Measurements from ENCODE around the gene PRDM10.

PRDM10 gene

DNA sequence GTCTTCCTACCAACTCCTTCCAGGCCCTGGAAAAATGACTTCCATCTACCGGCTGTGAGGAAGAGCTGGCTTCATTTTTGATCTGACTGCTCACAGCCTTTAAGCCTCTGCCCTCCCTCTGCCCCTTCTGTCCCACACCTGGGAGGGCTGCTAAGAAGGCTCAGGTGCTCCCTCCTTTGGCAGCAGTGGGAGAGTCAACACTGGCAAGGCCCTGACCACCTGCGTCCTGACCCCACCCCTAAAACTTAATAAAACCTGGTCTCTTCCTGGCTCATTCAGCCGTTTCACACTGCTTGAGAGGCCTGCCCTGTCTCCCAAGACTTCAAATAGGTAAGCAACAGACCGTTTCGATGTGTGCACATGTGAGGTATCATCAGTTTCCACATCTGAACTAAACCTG, 55.2 kb downstream of the PRDM10 start:
- in situ Hi-C loops (cut with MboI; ENCODE audit: low sequenced_read_pairs): no loop called here

DNA sequence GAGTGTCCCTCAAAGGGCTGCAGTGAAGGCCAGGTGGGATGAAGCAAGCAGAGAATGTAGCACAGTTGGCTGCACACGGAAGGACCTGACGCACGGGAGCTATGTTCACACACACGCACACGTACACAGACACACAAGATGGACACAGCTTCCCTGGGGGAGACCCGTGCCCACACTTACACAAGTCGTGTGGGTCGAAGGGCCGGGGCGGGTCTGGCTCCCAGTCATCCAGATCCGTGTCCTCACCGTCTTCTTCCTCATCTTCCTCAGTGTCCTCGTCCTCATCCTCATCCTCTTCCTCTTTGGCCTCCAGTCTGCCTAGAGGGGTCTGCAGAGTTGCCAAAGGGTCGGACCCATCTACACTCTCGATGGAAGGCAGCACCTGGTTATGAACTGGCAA, 55.7 kb downstream of the PRDM10 start:
- in situ Hi-C loops (cut with MboI; ENCODE audit: low sequenced_read_pairs): no loop called here

DNA sequence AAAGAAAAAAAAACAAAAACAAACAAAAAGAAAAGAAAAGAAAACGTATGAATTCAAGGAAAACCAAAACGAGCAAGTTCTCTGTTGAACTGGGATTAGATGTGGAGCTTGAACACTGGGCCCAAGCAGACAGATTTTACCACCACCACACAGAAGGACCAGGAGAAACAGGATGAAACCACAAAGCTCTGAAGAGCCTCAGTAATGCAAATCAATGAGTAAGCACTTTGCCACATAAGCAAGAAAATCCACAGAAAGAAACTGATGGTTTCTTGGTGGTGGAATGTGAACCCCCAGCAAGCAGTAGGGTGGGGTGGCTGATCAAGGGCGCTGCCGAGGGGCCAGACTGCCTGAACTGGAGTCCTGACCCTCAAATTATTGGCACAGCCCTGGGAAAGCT, 56.4 kb downstream of the PRDM10 start:
- in situ Hi-C loops (cut with MboI; ENCODE audit: low sequenced_read_pairs): no loop called here

DNA sequence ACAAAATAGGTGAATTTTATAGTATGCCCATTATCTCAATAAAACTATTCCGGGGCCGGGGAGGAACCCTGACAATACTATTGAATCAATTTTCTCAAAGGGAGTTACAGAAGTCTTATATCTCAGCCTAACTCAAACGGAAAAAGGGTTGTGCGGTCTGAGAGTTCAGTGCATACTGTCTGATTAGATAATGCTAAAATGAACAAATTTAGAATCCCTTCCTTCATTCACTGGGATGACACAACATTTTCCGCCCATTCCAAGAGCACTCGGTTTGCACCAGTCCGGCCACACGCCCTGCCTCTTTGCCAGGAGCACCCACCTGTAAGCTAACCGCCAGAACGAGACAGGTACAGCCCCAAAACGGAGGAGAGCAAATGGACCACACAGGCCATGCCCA, 57.3 kb downstream of the PRDM10 start:
- in situ Hi-C loops (cut with MboI; ENCODE audit: low sequenced_read_pairs): no loop called here

DNA sequence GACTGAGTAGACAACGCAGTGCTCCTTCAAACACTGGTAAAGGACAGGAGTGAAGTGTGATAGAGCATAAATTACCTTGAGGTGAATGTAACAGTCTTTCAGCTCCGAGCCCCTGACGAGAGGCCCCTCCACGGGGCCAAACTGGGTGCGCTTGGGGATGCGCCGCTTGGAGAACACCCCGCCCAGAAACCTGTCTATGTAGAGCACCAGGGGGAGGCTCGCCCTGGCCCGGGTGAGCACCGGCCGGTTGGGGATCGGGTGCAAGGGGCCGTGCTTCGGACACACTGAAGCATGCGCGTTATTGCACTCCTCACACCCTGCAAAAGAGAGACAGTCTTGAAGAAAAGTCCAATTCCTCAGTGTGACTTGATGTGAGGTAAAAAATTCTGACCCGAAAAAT, 57.9 kb downstream of the PRDM10 start:
- in situ Hi-C loops (cut with MboI; ENCODE audit: low sequenced_read_pairs): no loop called here

DNA sequence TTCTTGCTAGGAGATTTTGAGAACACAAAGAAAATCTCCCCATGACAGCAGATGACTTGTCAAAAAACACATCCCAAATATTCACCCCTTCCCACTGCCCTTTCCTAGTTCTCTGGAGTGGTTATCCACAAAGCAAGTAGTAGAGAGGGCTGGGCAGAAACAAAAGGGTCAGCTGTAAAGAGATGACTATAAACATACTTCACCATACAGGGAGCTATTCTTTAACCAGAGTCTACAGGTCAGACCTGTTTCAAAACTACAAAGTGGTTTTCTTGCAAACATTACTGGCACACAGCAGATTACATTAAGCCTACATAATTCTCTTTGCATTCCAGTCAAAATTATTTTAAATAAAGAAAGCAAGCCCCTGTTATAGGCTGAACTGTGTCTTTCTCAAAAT, 59.6 kb downstream of the PRDM10 start:
- in situ Hi-C loops (cut with MboI; ENCODE audit: low sequenced_read_pairs): no loop called here

DNA sequence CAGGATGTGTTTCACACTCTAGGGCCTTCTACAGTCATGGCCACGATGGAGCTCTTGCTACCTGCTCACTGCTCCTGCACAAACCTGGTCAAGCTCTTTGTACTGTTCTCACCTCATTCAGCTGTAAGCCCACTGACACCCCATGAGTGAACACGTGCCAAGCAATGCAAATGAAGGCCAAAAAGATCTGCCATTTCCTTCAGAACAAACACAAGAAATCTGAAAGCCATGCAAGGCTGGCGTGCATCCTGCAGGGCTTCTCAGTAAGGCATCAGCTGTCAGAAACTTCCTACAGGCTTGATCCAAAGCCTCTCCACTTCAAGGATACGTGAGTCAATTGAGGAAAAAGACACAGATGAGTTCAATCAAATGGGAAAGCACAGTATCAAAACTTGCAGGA, 63.1 kb downstream of the PRDM10 start:
- in situ Hi-C loops (cut with MboI; ENCODE audit: low sequenced_read_pairs): no loop called here

DNA sequence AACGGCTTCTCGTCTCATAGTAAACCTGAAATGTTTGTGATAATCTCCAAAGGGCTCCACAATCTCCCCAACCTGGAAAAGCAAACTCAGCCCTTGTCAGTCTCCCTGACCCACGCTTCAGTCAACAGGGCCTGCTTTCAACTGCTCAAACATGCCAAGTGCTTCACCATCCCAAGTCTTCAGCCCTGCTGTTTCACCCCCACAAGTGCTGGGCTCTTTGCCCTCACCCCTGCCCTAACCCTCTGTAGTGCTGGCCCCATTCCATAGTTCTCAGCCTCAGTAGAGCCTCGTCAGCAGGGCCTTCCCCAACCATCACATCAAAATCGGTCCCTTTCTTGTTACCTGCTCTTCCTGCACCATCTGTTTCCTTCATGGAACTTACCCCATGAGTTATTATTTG, 63.9 kb downstream of the PRDM10 start:
- in situ Hi-C loops (cut with MboI; ENCODE audit: low sequenced_read_pairs): no loop called here

DNA sequence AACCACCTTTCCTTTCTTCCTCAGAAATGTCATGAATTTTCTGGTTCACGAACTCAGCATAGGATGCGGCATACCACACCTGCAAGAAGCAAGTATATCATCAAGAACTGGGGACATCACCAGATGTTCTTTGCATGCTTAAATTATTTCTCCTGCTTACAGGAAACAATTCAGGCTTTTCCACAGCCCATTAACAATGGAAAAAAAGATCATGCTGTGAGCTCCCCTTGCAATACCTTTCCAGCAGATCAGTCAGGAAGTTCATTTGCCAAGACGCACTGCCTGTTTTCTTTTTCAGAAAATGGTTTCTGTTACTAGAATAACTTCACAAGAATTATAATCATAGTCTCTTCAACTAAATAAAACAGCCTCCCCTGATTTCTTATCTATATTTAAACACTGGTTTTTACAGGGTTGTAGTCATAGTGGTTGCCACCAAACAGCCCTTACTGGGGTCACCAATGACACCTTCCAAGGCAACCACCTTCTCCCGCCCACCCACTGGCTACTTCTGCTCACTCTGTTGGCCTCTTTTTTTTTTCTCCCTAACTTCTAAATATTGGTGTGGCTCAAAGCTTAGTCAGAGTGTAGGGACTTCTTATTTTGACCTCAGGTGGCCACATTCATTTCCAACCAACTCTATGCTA, 64.9 kb downstream of the PRDM10 start:
- in situ Hi-C loops (cut with MboI; ENCODE audit: low sequenced_read_pairs): no loop called here

DNA sequence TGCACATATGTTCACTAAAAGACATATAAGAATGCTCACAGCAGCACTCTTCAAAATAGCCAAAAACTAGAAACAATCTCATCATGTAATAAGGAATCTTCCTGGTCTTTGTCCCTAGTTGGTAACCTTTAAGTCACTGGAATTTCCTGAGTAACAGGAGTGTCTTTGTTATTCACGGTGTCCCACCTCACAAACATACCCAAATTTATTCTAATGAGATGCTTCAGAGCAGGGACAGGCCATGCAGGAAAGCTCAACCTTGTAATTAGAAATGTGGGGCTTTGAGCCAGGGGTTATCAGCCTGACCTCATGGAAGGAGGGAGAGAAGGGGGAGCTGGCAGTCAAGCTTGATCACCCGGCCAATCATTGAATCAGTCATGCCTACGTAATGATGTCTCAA, 66.9 kb downstream of the PRDM10 start:
- in situ Hi-C loops (cut with MboI; ENCODE audit: low sequenced_read_pairs): no loop called here

DNA sequence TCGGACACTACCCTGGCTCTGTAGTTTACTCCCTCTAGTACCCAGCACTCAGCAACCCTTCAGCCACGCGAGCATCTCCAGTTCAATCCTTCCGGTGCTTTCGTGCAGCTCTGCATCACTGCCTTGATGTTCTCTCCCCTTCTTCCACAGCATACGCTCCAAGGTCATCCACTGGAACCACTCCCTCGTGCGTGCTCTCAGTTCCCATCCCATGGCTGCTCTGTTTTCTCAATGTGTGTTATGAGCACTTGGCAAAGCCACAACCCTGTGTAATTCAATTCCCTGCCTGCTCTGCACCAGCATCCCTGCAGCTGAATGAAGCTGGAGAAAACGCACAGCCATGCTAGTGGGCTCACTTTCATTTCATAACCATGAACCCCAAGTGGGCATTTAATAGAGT, 68.7 kb downstream of the PRDM10 start:
- in situ Hi-C loops (cut with MboI; ENCODE audit: low sequenced_read_pairs): no loop called here

DNA sequence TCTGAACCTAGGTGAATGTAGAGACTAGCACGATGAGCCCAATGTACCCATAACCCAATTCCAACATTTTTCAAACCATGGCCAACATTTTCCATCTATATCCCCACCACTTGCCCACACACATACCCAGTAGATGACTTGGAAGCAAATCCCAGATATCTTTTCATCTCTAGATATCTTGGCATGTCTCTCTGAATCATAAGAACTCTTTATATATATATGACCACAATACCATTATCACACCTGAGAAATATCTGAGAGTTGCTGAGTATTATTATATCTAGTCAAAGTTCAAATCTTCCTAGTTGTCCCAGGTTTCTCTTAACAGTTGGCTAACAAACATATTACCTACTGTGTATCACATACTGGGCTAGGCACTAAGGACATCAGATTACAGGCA, 69.4 kb downstream of the PRDM10 start:
- in situ Hi-C loops (cut with MboI; ENCODE audit: low sequenced_read_pairs): no loop called here

DNA sequence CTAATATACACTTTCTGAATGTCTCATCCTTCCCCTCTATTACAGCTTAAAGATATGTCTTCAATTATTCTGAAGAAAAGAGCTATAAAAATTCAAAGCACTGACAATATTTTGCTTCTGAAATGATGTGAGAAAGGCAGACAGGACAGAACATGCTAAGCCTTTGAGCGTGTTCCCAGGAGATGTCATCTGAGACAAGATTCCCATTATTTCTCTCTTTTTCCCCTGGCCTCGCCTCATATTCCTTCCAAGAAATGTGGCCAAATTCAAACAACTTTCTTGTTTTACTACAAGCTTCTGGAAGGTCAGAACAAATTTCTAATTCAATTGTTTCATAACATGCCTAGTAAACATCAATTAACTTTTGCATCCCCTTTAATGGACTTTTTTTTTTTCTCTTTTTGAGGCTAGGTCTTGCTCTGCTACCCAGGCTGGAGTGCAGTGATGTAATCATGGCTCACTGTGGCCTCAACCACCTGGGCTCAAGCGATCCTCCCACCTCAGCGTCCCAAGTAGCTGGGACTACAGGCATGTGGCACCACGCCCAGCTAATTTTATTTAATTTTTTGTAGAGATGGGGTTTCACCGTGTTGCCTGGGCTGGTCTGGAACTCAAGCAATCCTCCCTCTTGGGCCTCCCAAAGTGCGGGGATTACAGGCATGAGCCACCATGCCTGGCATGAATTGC, 70.1 kb downstream of the PRDM10 start:
- in situ Hi-C loops (cut with MboI; ENCODE audit: low sequenced_read_pairs): no loop called here

DNA sequence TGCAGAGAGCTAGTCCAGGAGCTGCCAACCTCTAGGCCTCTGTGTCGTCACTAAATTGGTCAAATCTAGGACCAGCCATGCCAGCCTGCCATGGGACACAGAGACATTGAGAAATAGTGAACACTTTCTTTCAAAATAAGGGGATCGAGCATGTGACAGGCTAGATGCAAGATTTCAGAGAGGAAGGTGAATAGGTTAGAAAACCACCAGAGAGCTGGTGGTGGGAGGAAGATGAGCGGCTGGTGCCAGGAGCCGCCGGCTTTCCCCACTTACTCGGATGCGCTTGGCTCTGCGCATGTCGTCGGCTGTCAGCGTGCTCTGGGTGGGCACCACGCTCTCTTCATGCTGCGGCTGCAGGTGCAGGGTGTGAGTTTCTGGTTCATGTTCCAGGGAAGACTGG, 71.9 kb downstream of the PRDM10 start:
- in situ Hi-C loops (cut with MboI; ENCODE audit: low sequenced_read_pairs): no loop called here

DNA sequence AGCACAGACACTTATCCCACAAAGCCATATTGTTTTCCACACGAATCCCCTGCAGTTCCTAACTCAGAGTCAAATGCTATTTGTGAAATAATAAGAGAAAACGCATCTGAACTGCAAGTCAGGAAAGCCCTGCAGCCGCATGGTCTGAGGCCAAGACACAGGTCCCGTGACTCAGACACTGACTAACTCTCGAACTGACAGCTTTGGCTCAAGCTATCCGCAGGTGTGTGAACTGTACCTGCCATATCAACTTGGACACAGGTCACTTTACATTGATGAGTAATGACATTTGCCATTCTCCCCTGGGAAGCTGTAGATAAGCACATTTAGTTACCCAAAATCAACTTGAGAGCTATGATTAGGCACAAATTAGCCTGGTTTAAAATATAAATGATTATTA, 72.3 kb downstream of the PRDM10 start:
- in situ Hi-C loops (cut with MboI; ENCODE audit: low sequenced_read_pairs): no loop called here

DNA sequence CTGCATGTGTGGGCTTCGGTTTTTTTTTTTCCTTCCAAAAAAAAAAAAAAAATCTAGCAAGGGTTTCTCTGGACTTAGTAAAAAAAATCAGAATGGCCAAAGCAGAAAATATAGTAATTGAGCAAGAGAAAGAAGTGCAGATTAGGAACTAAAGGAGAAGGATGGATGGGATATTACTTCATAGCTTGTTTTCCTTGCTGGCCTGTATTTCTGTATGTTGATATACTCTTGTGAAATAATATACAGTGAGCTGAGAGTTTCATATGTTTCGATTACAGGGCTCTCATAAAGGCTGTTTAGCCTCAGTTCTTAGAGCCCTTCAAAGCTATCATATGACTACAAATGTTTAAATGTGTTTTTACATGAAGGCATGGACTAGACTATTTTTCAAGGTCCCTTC, 72.9 kb downstream of the PRDM10 start:
- in situ Hi-C loops (cut with MboI; ENCODE audit: low sequenced_read_pairs): no loop called here

DNA sequence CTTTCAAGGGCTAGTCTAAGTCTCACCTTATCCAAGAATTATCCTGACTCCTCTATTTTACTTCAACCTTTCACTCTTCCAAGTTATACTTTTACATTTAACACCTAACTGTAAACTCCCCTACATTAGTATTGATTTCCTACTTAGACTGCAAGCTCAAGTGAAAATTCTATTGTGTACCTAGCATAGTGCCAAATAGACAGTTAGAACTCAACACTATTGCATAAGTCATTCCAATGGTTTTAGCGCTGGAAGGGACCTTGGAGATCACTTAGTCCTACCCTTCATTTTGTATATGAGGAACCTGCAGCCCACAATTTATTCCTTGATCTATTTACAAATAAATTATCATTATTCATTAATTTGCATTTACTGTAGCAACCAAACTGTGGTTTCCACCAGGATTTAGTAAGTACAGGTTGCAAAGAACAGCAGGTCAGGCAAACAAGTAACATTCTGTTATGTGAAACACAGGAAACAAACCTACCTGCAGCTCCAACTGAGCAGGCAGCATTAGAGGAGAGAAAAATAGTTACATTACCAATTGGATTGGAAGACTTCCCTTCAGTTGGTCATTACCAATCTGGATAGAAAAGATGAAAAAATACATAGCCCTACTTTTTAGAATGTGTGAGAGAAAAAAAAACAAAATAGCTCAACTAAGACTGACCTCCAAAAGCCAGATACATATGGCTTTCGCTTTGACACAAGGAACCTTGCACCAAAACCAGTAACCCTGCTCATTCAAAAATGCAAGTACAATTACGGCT, 73.5 kb downstream of the PRDM10 start:
- in situ Hi-C loops (cut with MboI; ENCODE audit: low sequenced_read_pairs): no loop called here

DNA sequence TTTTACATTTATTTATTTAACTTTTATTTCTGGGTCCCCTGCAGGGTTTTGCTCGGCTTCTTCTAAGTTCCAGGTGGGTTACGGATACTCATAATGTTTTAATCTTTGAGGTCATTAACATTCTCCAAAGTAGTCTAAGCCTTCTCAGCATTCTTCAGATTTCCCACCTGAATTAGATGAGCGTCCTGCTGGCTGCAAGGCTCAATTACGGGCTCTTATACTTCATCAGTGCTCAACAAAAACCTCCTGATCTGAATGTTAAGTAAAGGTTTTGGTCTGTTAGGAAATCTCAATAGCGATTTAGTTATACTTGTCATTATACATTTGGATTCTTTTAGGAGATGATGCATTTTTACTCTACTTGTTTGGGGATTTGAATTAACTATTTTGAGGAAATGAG, 80.0 kb downstream of the PRDM10 start:
- in situ Hi-C loops (cut with MboI; ENCODE audit: low sequenced_read_pairs): loop anchor here (5.0 kb wide), 1 partner anchor 210 kb away; no protein-coding TSS in a partner anchor

DNA sequence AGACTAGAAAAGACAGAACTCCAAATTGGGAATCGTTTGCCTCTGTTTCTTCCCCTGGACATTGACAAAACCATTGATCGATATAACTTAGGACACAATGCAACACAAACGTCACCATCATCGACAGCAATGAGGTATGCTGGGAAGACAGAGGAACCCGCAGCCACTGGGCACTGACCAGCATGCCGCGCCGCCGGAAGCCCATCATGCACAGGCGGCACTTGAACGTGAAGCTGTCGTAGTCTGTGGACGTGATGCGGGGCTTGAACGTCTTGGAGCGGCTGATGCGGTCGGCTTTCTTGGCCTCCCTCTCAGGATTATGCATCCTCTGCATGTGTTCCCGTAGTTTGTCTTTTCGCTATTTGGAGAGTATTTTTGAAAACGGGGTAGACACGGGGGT, 84.3 kb downstream of the PRDM10 start:
- in situ Hi-C loops (cut with MboI; ENCODE audit: low sequenced_read_pairs): no loop called here

DNA sequence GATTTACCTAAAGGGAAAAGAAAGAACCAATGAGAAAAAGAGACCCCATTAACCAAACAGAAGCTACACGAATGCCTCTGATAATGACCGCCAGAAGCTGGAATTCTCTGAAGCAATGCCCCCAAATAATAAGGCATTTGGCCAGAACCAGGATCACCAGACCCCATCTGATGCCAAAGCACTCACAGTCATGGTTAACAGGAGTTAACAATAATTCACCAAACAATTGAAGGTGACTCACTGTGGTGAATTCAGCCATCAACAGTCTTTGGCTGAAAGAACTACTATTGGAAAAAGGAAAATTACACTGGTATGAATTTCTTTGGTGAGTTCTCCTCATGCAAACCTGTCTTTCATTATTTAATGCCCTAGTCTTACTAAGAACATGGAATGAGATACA, 85.4 kb downstream of the PRDM10 start:
- in situ Hi-C loops (cut with MboI; ENCODE audit: low sequenced_read_pairs): no loop called here

DNA sequence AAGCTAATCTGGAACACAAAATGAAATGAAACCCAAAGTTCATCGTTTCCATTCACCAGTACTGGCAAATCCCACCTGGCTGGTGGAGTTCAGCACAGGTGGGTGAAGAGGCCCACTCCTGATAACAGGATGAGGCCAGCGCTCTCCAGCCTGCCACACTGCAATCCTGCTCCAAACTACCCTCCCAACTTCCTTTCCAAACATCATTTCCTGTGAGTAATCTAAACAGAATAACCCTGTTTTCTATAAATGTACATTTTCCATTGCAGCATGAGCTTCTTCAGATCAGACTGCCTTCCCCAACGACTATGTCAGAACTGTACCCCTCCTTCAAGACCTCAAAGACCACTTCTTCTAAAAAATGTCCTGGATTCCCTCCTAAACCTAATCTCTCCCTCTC, 91.3 kb downstream of the PRDM10 start:
- in situ Hi-C loops (cut with MboI; ENCODE audit: low sequenced_read_pairs): no loop called here

DNA sequence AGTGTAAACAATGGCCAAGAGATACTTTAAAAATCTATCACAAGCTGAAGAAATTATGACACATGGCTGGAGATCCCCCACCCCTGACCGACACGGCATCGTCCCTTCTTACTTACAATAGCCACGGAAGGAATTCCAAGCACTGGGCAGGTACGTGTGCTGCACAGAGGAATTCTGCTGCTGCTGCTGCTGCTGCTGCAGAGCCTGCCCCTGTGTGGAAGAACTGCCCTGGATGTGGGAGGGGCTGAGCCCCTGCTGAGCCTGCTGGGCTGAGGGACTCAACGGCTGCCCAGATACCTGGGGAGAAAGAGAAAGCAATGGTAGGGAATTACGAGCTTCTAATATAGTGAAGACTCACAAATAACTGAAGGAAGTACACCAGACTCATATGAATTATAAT, 92.3 kb downstream of the PRDM10 start:
- in situ Hi-C loops (cut with MboI; ENCODE audit: low sequenced_read_pairs): no loop called here
